Kidney (tissue), 14 donors: ENCODE results near the gene NELFB. TPM values are rescaled to one million over a fixed set of nuclear protein-coding genes. Genes with fewer than 3 reads are reported as not detected.

ENCODE experiments used
- DNase-seq, 5 donors: peaks; one replicate each; pipeline ENCODE4 v3.0.0-alpha.2; 2013 to 2020
- FAIRE-seq: peaks from 2 replicates; lab custom pipeline; 2012; peaks lifted over from hg19 to GRCh38; lab: Jason Lieb, UNC
- H3K27ac ChIP-seq, 2 donors: one replicate each; pipeline ENCODE4 v1.7.0; 2013; ENCODE audit warnings: low read depth in 2 of 2, low read length in 2 of 2, inconsistent platforms in 1 of 2
- H3K27me3 ChIP-seq: one replicate; pipeline ENCODE4 v1.7.1; 2013; ENCODE audit warnings: low read length, inconsistent platforms; ENCODE audit not compliant: control insufficient read depth, insufficient read depth
- H3K36me3 ChIP-seq, 3 donors: one replicate each; pipeline versions ENCODE4 v1.7.0 to v1.7.1; 2013; ENCODE audit warnings: low read length in 3 of 3, control low read depth in 1 of 3, inconsistent platforms in 1 of 3; ENCODE audit not compliant: insufficient read depth in 3 of 3, control insufficient read depth in 2 of 3
- H3K4me1 ChIP-seq, 3 donors: one replicate each; pipeline versions ENCODE4 v1.7.0 to v1.7.1; 2013; ENCODE audit warnings: low read length in 3 of 3, inconsistent platforms in 1 of 3, low read depth in 1 of 3; ENCODE audit not compliant: control insufficient read depth in 2 of 3, insufficient read depth in 2 of 3
- H3K4me3 ChIP-seq, 3 donors: one replicate each; pipeline versions ENCODE4 v1.7.0 to v1.8.1; 2013; ENCODE audit warnings: low read length in 3 of 3, control low read depth in 1 of 3, inconsistent platforms in 1 of 3
- H3K9ac ChIP-seq, 3 donors: one replicate each; pipeline versions ENCODE4 v1.7.0 to v1.7.1; 2013; ENCODE audit warnings: low read length in 3 of 3, control low read depth in 1 of 3, inconsistent platforms in 1 of 3
- H3K9me3 ChIP-seq, 3 donors: one replicate each; pipeline versions ENCODE4 v1.7.0 to v1.7.1; 2013; ENCODE audit warnings: low read length in 3 of 3, control low read depth in 1 of 3, inconsistent platforms in 1 of 3; ENCODE audit not compliant: control insufficient read depth in 2 of 3, insufficient read depth in 1 of 3
- CTCF ChIP-seq: IDR thresholded peaks from 3 replicates; pipeline ENCODE4 v1.5.1; 2012; ENCODE audit warnings: mild to moderate bottlenecking, moderate library complexity, borderline replicate concordance; ENCODE audit not compliant: insufficient read depth; ENCODE audit errors: extremely low read depth
- intact Hi-C: fragments of 100-400 bp; cut with DNase I; formaldehyde crosslinking; loops from one replicate; pipeline ENCODE4 v1.11.1; 2022
- polyA plus RNA-seq: library from polyadenylated mRNA; stranded (reverse); fragments of 350-450 nt; fragmentation: Illumina TruSeq; extraction: RNeasy Lipid Tissue Mini Kit (QIAGEN cat#74804); gene quantifications from one replicate; pipeline ENCODE4 v1.2.3, GENCODE V29; 2014; ENCODE audit warnings: low read depth, low replicate concordance; ENCODE audit not compliant: insufficient read depth
- total RNA-seq: library from RNA; stranded (reverse); fragmentation: NEBNext Ultra II Directional; extraction: Animal tissue kit (Norgen Biotek cat#: 25700); gene quantifications from one replicate; pipeline ENCODE4 v1.2.1, GENCODE V29; 2021
- donor health status: control.
- donor health status: control.
- donor health status: control.
- donor health status: control.
- donor health status: control.
- donor health status: DM: yes; HTN: yes; CAD: no.
- donor health status: Normal renal cell carcinoma (clear cell type).

The NELFB gene
- total and polyA plus RNA-seq, 2 donors from 2014 or later = 43.8 to 57.3 TPM

- H3K27me3 ChIP-seq = no peaks in the 10 kb centered on the region
- intact Hi-C loops = no loop called here
- no peak overlapping the region for H3K4me3 ChIP-seq
- H3K27ac ChIP-seq = no peak overlapping the region
- no peaks in the 10 kb centered on the region for H3K9me3 ChIP-seq
- H3K4me1 ChIP-seq = peaks cover 0 to 6% (median 0%) of the 10 kb centered on the region in 3 donors
- H3K36me3 ChIP-seq = peaks cover under 1 to 8% (median 2%) of the 10 kb centered on the region in 3 donors
- no peak overlapping the region for H3K9ac ChIP-seq
- DNase-seq (no peak), FAIRE-seq (no peak)
- no peak for TF ChIP-seq CTCF
Observed at GRCh38 chr9:137247916-137248175, 7.3 kb upstream of the NELFB start.

- H3K4me3 ChIP-seq = no peak overlapping the region
- DNase-seq = no peak
- no peaks in the 10 kb centered on the region for H3K36me3 ChIP-seq
- H3K9me3 ChIP-seq = no peaks in the 10 kb centered on the region
- no peak overlapping the region for H3K27ac ChIP-seq
- no peaks in the 10 kb centered on the region for H3K27me3 ChIP-seq
- no peak overlapping the region for H3K9ac ChIP-seq
- peaks cover 0 to 8% (median 6%) of the 10 kb centered on the region in 3 donors for H3K4me1 ChIP-seq
- TF ChIP-seq CTCF = no peak
- no peak for FAIRE-seq
- intact Hi-C loops = no loop called here
Observed at GRCh38 chr9:137250329-137251193, 4.6 kb upstream of the NELFB start.

- DNase-seq (no peak), FAIRE-seq (no peak)
- H3K27me3 ChIP-seq = no peaks in the 10 kb centered on the region
- peaks cover 0 to 14% (median 8%) of the 10 kb centered on the region in 3 donors for H3K4me1 ChIP-seq
- intact Hi-C loops = no loop called here
- H3K4me3 ChIP-seq = no peak within 1 kb of the TSS
- no peaks in the 10 kb centered on the region for H3K36me3 ChIP-seq
- no peak for TF ChIP-seq CTCF
- no peak within 1 kb of the TSS for H3K27ac ChIP-seq
- no peak within 1 kb of the TSS for H3K9ac ChIP-seq
- H3K9me3 ChIP-seq = no peaks in the 10 kb centered on the region
Observed at GRCh38 chr9:137251194-137251461, 4.0 kb upstream of the NELFB start, which contains the start of gene STPG3. Gene STPG3, plus strand, starts transcription at chr9:137251286. Its CDS starts 1 bp downstream, at chr9:137251287.
